Smooth muscle cell (in vitro differentiated cells): ENCODE results near the gene ADORA2A. TPM values are rescaled to one million over a fixed set of nuclear protein-coding genes. Genes with fewer than 3 reads are reported as not detected.

Experiments
- DNase-seq: peaks from one replicate; lab custom pipeline; 2025; ENCODE audit not compliant: unreplicated experiment; lab: John Stamatoyannopoulos, UW
- H2AFZ ChIP-seq: fragments of 200-600 bp; sonication (generic); 2 replicates; pipeline ENCODE4 v1.6.0; 2016; ENCODE audit warnings: antibody characterized with exemption, low read depth, mild to moderate bottlenecking
- H3F3A ChIP-seq: fragments of 200-600 bp; sonication (generic); 2 replicates; pipeline ENCODE4 v1.6.0; 2017; ENCODE audit warnings: antibody characterized with exemption, low read depth
- H3K27ac ChIP-seq: fragments of 200-600 bp; sonication (generic); 2 replicates; pipeline ENCODE4 v1.5.1; 2016; ENCODE audit warnings: low read depth, mild to moderate bottlenecking
- H3K27me3 ChIP-seq: fragments of 200-600 bp; sonication (generic); 2 replicates; pipeline ENCODE4 v1.6.1; 2016; ENCODE audit warnings: low read depth, mild to moderate bottlenecking
- H3K36me3 ChIP-seq: fragments of 200-600 bp; sonication (generic); 2 replicates; pipeline ENCODE4 v1.5.1; 2016; ENCODE audit warnings: low read depth
- H3K4me1 ChIP-seq: fragments of 200-600 bp; sonication (generic); 2 replicates; pipeline ENCODE4 v1.5.1; 2016; ENCODE audit warnings: low read depth
- H3K4me2 ChIP-seq: fragments of 200-600 bp; sonication (generic); 2 replicates; pipeline ENCODE4 v1.6.0; 2016; ENCODE audit warnings: mild to moderate bottlenecking
- H3K4me3 ChIP-seq: fragments of 200-600 bp; sonication (generic); 2 replicates; pipeline ENCODE4 v1.5.1; 2016; ENCODE audit warnings: mild to moderate bottlenecking
- H3K79me2 ChIP-seq: fragments of 200-600 bp; sonication (generic); 2 replicates; pipeline ENCODE4 v1.6.0; 2016; ENCODE audit warnings: low read depth, mild to moderate bottlenecking
- H3K9ac ChIP-seq: fragments of 200-600 bp; sonication (generic); 2 replicates; pipeline ENCODE4 v1.6.0; 2016; ENCODE audit warnings: low read depth
- H3K9me3 ChIP-seq: fragments of 200-600 bp; sonication (generic); replicated peaks from 2 replicates; pipeline ENCODE4 v1.5.1; 2016; ENCODE audit warnings: low read depth
- H4K20me1 ChIP-seq: fragments of 200-600 bp; sonication (generic); 2 replicates; pipeline ENCODE4 v1.6.0; 2016; ENCODE audit warnings: low read depth
- CTCF ChIP-seq: fragments of 200-600 bp; sonication (generic); IDR thresholded peaks from 2 replicates; pipeline ENCODE4 v1.5.1; 2017; ENCODE audit warnings: borderline replicate concordance, mild to moderate bottlenecking, antibody characterized with exemption; ENCODE audit not compliant: insufficient read depth, poor library complexity, severe bottlenecking
- WGBS: methylation state at CpG from one replicate; pipeline ENCODE4 v1.1.7; 2016; ENCODE audit warnings: low lambda C conversion rate; 5-methylcytosine and 5-hydroxymethylcytosine counted together
- polyA plus RNA-seq: library from polyadenylated mRNA; unstranded; fragments of >200 nt; fragmentation: Nextera tagmentation; extraction: Ambion mirVana; gene quantifications from 2 replicates; pipeline ENCODE4 v1.2.1, GENCODE V29; 2016
- total RNA-seq: library from RNA; depleted of rRNA; stranded (reverse); fragments of >200 nt; gene quantifications from 2 replicates; pipeline ENCODE4 v1.2.3, GENCODE V29; 2014

Gene ADORA2A
- total RNA-seq (1.5 and 1.8 TPM in 2 replicates), polyA plus RNA-seq (1.6 and 3.8 TPM in 2 replicates)

- no peak within 1 kb of the TSS for H2AFZ ChIP-seq
- H3K4me1 ChIP-seq = no peaks in the 10 kb centered on the region
- no peak within 1 kb of the TSS for H3K4me2 ChIP-seq
- peaks cover 32% of the 10 kb centered on the region for H3K27me3 ChIP-seq
- no peaks in the 10 kb centered on the region for H3K79me2 ChIP-seq
- no peak within 1 kb of the TSS for H3K27ac ChIP-seq
- WGBS = 92% methylated on average over 21 of the region's 22 CpGs
- no peaks in the 10 kb centered on the region for H3K9me3 ChIP-seq
- H3F3A ChIP-seq = no peaks in the 10 kb centered on the region
- H3K36me3 ChIP-seq = no peaks in the 10 kb centered on the region
- H4K20me1 ChIP-seq = peaks cover 6% of the 10 kb centered on the region
- H3K4me3 ChIP-seq = no peak within 1 kb of the TSS
- no peak within 1 kb of the TSS for H3K9ac ChIP-seq
- no peak for DNase-seq
- no peak for TF ChIP-seq CTCF
Measured at GRCh38 chr22:24427500-24428164, at the start of gene ADORA2A. Gene ADORA2A, plus strand, starts transcription at chr22:24427599. Its CDS starts 5,806 bp downstream, at chr22:24433405.

DNA sequence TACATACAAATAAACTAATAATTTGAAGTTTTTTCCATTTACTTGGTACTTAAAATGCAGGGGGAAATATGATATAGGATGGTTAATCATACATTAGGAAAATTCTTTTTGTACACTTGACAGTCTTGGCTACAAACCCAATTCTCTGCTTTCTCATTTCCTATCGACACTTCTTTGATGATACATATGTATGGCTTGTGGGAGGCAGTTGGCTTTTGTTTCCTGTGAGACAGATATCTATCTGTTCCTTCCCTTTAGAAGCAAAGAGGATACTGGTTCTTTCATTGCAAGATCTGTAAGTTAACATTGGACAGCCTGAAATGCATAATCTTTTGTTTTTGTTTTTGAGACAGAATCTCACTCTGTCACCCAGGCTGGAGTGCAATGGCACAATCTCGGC, 47.9 kb upstream of the ADORA2A start:
- Histone ChIP-seq H3K36me3 (peaks cover 22% of the 10 kb centered on the region), H4K20me1 (no peaks in the 10 kb centered on the region), H3K27ac (no peak overlapping the region), H2AFZ (no peak overlapping the region), H3F3A (no peaks in the 10 kb centered on the region), H3K9ac (no peak overlapping the region), H3K4me1 (no peaks in the 10 kb centered on the region), H3K79me2 (no peaks in the 10 kb centered on the region), H3K4me3 (no peak overlapping the region), H3K4me2 (no peak overlapping the region), H3K27me3 (no peaks in the 10 kb centered on the region), H3K9me3 (no peaks in the 10 kb centered on the region)
- 76% methylated on average over 2 of the region's 2 CpGs for WGBS
- TF ChIP-seq CTCF = no peak
- no peak for DNase-seq

- Histone ChIP-seq H3K36me3 (peaks cover 19% of the 10 kb centered on the region), H3K9ac (no peak overlapping the region), H3K79me2 (no peaks in the 10 kb centered on the region), H3F3A (no peaks in the 10 kb centered on the region), H3K9me3 (no peaks in the 10 kb centered on the region), H2AFZ (no peak overlapping the region), H3K4me2 (no peak overlapping the region), H3K27me3 (no peaks in the 10 kb centered on the region), H4K20me1 (no peaks in the 10 kb centered on the region), H3K4me1 (no peaks in the 10 kb centered on the region), H3K4me3 (no peak overlapping the region), H3K27ac (no peak overlapping the region)
- WGBS = 50% methylated on average over 7 of the region's 7 CpGs
- TF ChIP-seq CTCF = no peak
- DNase-seq = no peak
Measured at GRCh38 chr22:24380220-24380904, 47.0 kb upstream of the ADORA2A start.

DNA sequence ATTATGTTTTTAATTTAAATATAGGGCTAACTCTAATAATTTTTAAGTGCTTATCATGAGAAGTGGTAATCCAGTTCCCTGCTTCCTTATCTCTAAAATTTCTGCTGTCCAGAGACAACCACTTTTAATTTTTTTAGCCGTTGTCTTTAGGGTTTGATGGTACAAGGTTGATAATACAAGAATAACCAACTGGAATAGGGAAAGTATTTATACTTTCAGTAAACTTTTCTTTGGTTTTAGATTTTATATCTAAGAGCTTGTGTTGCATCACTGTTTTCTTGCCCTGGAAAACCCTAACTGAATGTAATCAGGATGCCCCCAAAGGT, 46.5 kb upstream of the ADORA2A start:
- Histone ChIP-seq H3K27me3 (no peaks in the 10 kb centered on the region), H3K27ac (no peak overlapping the region), H3K4me1 (no peaks in the 10 kb centered on the region), H3K9me3 (no peaks in the 10 kb centered on the region), H3K79me2 (no peaks in the 10 kb centered on the region), H3K9ac (no peak overlapping the region), H4K20me1 (no peaks in the 10 kb centered on the region), H2AFZ (no peak overlapping the region), H3K4me2 (no peak overlapping the region), H3K36me3 (peaks cover 14% of the 10 kb centered on the region), H3K4me3 (no peak overlapping the region), H3F3A (no peaks in the 10 kb centered on the region)
- no peak for DNase-seq
- TF ChIP-seq CTCF = no peak
- 58% methylated on average over 1 of the region's 1 CpG for WGBS
